HL-60 (cell line): ENCODE results near the gene LTBR.

ENCODE experiments used
- DNase-seq, 2 experiments: peaks; one replicate each; pipeline ENCODE4 v3.0.0-alpha.2; 2010 to 2020; ENCODE audit warnings: low read depth in 1 of 2, low spot score in 1 of 2
- H3K27ac ChIP-seq: fragments of 250-450 bp; sonication (Bioruptor Pico); replicated peaks from 2 replicates; pipeline ENCODE4 v1.5.1; 2020; ENCODE audit warnings: mild to moderate bottlenecking, moderate library complexity
- H3K27me3 ChIP-seq: fragments of 250-450 bp; sonication (Bioruptor Pico); 2 replicates; pipeline ENCODE4 v1.5.1; 2021; ENCODE audit warnings: mild to moderate bottlenecking, moderate library complexity; ENCODE audit not compliant: insufficient read depth, poor library complexity, severe bottlenecking
- H3K4me3 ChIP-seq: replicated peaks from 2 replicates; pipeline ENCODE4 v1.5.1; 2011; ENCODE audit warnings: mild to moderate bottlenecking, control low read depth, low read length; ENCODE audit not compliant: insufficient read depth
- CTCF ChIP-seq: IDR thresholded peaks from one replicate; pipeline ENCODE4 v1.5.1; 2011; ENCODE audit warnings: low read length, control low read depth, inconsistent platforms; ENCODE audit not compliant: insufficient read depth
- GABPA ChIP-seq: IDR thresholded peaks from 2 replicates; pipeline ENCODE4 v1.6.1; 2012; ENCODE audit warnings: low read depth
- POLR2AphosphoS5 ChIP-seq: IDR thresholded peaks from 2 replicates; pipeline ENCODE4 v1.6.1; 2012; ENCODE audit warnings: low read depth
- REST ChIP-seq: IDR thresholded peaks from 2 replicates; pipeline ENCODE4 v1.6.1; 2012; ENCODE audit warnings: low read depth; ENCODE audit not compliant: insufficient replicate concordance
- SPI1 ChIP-seq: IDR thresholded peaks from 2 replicates; pipeline ENCODE4 v1.6.1; 2012; ENCODE audit warnings: low read depth, mild to moderate bottlenecking, borderline replicate concordance

The LTBR gene

GRCh38 chr12:6399884-6400644 is 16.1 kb downstream of the LTBR start:
- Histone ChIP-seq H3K4me3 (no peak overlapping the region), H3K27me3 (no peaks in the 10 kb centered on the region), H3K27ac (no peak overlapping the region)
- DNase-seq: no peak
- TF ChIP-seq POLR2AphosphoS5 (no peak), GABPA (no peak), REST (no peak), SPI1 (no peak), CTCF (no peak)

GRCh38 chr12:6404390-6404789 is 20.4 kb downstream of the LTBR start:
- no peak for DNase-seq
- TF ChIP-seq SPI1 (no peak), POLR2AphosphoS5 (no peak), REST (no peak), GABPA (no peak), CTCF (no peak)
- Histone ChIP-seq H3K27me3 (no peaks in the 10 kb centered on the region), H3K27ac (no peak overlapping the region), H3K4me3 (no peak overlapping the region)

GRCh38 chr12:6405963-6406362 is 22.0 kb downstream of the LTBR start:
- Histone ChIP-seq H3K27ac (no peak overlapping the region), H3K4me3 (no peak overlapping the region), H3K27me3 (no peaks in the 10 kb centered on the region)
- TF ChIP-seq REST (no peak), GABPA (no peak), POLR2AphosphoS5 (no peak), CTCF (no peak), SPI1 (no peak)
- DNase-seq: no peak
